ENCODE measurements around the gene EDEM3.

DNA sequence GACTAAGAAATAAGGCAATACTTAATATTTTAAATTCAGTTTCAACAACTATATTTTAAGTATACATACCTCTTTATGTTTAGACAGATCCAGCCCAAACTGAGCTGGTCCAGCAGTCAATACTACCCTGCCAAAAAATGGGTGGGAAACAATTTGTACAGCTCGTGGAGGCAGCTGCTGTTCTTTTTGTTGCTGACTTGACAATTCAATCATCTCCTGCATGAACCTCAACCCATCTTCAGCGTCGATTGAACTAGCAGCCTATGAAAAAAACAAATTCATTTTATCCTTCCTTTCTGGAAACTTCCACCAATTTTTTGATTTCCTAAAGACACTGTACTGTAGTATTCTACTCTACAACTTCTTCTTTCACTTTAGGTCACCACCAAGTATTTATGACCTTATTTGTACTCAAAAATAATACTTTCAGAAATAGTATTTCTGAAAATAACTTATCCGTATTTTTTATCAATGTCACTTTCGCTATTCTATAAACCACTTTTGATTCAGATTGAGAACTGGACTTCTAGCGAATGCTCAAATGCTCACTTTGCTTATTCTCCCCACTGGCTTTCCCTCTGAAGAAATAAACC lies 46.5 kb downstream of the EDEM3 start:
- TF ChIP-seq, protein P1, sequence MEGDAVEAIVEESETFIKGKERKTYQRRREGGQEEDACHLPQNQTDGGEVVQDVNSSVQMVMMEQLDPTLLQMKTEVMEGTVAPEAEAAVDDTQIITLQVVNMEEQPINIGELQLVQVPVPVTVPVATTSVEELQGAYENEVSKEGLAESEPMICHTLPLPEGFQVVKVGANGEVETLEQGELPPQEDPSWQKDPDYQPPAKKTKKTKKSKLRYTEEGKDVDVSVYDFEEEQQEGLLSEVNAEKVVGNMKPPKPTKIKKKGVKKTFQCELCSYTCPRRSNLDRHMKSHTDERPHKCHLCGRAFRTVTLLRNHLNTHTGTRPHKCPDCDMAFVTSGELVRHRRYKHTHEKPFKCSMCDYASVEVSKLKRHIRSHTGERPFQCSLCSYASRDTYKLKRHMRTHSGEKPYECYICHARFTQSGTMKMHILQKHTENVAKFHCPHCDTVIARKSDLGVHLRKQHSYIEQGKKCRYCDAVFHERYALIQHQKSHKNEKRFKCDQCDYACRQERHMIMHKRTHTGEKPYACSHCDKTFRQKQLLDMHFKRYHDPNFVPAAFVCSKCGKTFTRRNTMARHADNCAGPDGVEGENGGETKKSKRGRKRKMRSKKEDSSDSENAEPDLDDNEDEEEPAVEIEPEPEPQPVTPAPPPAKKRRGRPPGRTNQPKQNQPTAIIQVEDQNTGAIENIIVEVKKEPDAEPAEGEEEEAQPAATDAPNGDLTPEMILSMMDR (IDR thresholded peaks at IDR 0.05), result no peak
- TF ChIP-seq CREB1 (CRISPR knock-in tag; IDR thresholded peaks at IDR 0.05) (no peak), NFE2L1 (CRISPR knock-in tag; IDR thresholded peaks at IDR 0.05) (no peak), PRRX2 (CRISPR knock-in tag; IDR thresholded peaks at IDR 0.05) (no peak), CREM (CRISPR knock-in tag; IDR thresholded peaks at IDR 0.05) (no peak), NR3C1 (CRISPR knock-in tag; conservative IDR thresholded peaks at IDR 0.05; ENCODE audit: low read depth) (no peak), SP1 (CRISPR knock-in tag; conservative IDR thresholded peaks at IDR 0.05) (no peak), ETV6 (CRISPR knock-in tag; IDR thresholded peaks at IDR 0.05) (no peak)
- TF ChIP-seq, protein P2, sequence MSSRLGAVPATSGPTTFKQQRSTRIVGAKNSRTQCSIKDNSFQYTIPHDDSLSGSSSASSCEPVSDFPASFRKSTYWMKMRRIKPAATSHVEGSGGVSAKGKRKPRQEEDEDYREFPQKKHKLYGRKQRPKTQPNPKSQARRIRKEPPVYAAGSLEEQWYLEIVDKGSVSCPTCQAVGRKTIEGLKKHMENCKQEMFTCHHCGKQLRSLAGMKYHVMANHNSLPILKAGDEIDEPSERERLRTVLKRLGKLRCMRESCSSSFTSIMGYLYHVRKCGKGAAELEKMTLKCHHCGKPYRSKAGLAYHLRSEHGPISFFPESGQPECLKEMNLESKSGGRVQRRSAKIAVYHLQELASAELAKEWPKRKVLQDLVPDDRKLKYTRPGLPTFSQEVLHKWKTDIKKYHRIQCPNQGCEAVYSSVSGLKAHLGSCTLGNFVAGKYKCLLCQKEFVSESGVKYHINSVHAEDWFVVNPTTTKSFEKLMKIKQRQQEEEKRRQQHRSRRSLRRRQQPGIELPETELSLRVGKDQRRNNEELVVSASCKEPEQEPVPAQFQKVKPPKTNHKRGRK (CRISPR knock-in tag; IDR thresholded peaks at IDR 0.05; ENCODE audit: borderline replicate concordance), result no peak
- TF ChIP-seq, protein P3, sequence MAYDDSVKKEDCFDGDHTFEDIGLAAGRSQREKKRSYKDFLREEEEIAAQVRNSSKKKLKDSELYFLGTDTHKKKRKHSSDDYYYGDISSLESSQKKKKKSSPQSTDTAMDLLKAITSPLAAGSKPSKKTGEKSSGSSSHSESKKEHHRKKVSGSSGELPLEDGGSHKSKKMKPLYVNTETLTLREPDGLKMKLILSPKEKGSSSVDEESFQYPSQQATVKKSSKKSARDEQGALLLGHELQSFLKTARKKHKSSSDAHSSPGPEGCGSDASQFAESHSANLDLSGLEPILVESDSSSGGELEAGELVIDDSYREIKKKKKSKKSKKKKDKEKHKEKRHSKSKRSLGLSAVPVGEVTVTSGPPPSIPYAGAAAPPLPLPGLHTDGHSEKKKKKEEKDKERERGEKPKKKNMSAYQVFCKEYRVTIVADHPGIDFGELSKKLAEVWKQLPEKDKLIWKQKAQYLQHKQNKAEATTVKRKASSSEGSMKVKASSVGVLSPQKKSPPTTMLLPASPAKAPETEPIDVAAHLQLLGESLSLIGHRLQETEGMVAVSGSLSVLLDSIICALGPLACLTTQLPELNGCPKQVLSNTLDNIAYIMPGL (CRISPR knock-in tag; IDR thresholded peaks at IDR 0.05), result no peak
